Measurements from ENCODE around the gene LRRC45. TPM values are rescaled to one million over a fixed set of nuclear protein-coding genes. Genes with fewer than 3 reads are reported as not detected.

The LRRC45 gene
- total and polyA plus RNA-seq, 2 of the 4 experiments (the other 2 are of a cell fraction), result 7.2 to 10.2 TPM

GRCh38 chr17:81999976-82000802 lies 22.9 kb upstream of the LRRC45 start:
- H4K91ac ChIP-seq (ENCODE audit: insufficient read depth, low read depth, low read length), result no peak overlapping the region
- H3K4me1 ChIP-seq (ENCODE audit: control insufficient read depth, insufficient read depth, low read length), result peaks cover 17% of the 10 kb centered on the region
- H2AFZ ChIP-seq (replicated peaks; ENCODE audit: low read length, poor library complexity), result no peak overlapping the region
- no peak overlapping the region for H2AK9ac ChIP-seq (replicated peaks; ENCODE audit: low read depth, low read length, poor library complexity)
- no peaks in the 10 kb centered on the region for H3K27me3 ChIP-seq (ENCODE audit: control insufficient read depth, insufficient read depth, low read length)
- H3K23ac ChIP-seq (ENCODE audit: low read depth, low read length), result no peak overlapping the region
- DNase-seq (no peak), ATAC-seq (ENCODE audit: low read depth) (no peak)
- peaks cover 6% of the 10 kb centered on the region; the same call in 1 of the 2 replicates for H3K36me3 ChIP-seq (ENCODE audit: control insufficient read depth, insufficient read depth, low read length)
- 72% methylated on average over 7 of the region's 36 CpGs; no CpG with 5 or more reads in 1 of the 2 experiments for WGBS, 2 experiments (ENCODE audit: extremely low coverage in 2 of 2, insufficient read length in 1 of 2)
- H3K4me2 ChIP-seq (ENCODE audit: low read depth, low read length), result no peak overlapping the region
- H4K5ac ChIP-seq (ENCODE audit: low read depth, low read length), result no peak overlapping the region
- no peak overlapping the region for H3K14ac ChIP-seq (replicated peaks; ENCODE audit: low read depth, low read length)
- no peak overlapping the region for H2BK20ac ChIP-seq (ENCODE audit: low read depth, low read length)
- no peak overlapping the region for H3K4ac ChIP-seq (ENCODE audit: low read depth, low read length)
- H2BK5ac ChIP-seq (ENCODE audit: low read depth, low read length, poor library complexity, severe bottlenecking), result no peak overlapping the region
- H3K18ac ChIP-seq (ENCODE audit: low read depth, low read length), result no peak overlapping the region
- no peak overlapping the region for H4K8ac ChIP-seq (ENCODE audit: low read depth in 2 of 2, low read length in 2 of 2)
- peaks cover 3% of the 10 kb centered on the region; the same call in 1 of the 2 replicates for H4K20me1 ChIP-seq (ENCODE audit: insufficient read depth, low read length)
- dilution Hi-C loops (cut with HindIII; ENCODE audit: low sequenced_read_pairs, unreplicated experiment) (no loop called here), intact Hi-C loops (cut with micrococcal nuclease) (no loop called here), in situ Hi-C loops (cut with MboI; ENCODE audit: low sequenced_read_pairs) (no loop called here)
- peaks cover 11 to 24% of the 10 kb centered on the region in 2 experiments; a peak in 2 of 4 replicates for H3K79me1 ChIP-seq (ENCODE audit: low read depth in 1 of 2, low read length in 2 of 2)
- H2BK120ac ChIP-seq (ENCODE audit: low read depth, low read length), result no peak overlapping the region
- no TSS peak for BruUV-seq (replicated peaks)
- no peak overlapping the region for H3K27ac ChIP-seq (ENCODE audit: insufficient read depth, low read length)
- H3K9me1 ChIP-seq (ENCODE audit: insufficient read depth, low read length), result peaks cover 9% of the 10 kb centered on the region; the same call in 1 of the 2 replicates
- ChIA-PET POLR2A (ENCODE audit: unreplicated experiment) (no interaction called here), CTCF (no interaction called here)
- no peak overlapping the region for H3K4me3 ChIP-seq (ENCODE audit: insufficient read depth, low read depth, low read length)
- no peaks in the 10 kb centered on the region for H3K9me3 ChIP-seq (ENCODE audit: control insufficient read depth, insufficient read depth, low read length)
- no peak overlapping the region for H3K56ac ChIP-seq (ENCODE audit: extremely low read depth, insufficient read depth, low read length)
- H2AK5ac ChIP-seq (ENCODE audit: low read depth, low read length), result no peak overlapping the region
- no peak overlapping the region for H2BK15ac ChIP-seq (ENCODE audit: low read depth, low read length)
- H3K9ac ChIP-seq (ENCODE audit: low read depth, low read length), result no peak overlapping the region
- TF ChIP-seq MAZ (IDR thresholded peaks at IDR 0.05; ENCODE audit: borderline replicate concordance, low read depth, low read length) (no peak), CTCF (conservative IDR thresholded peaks at IDR 0.05; ENCODE audit: low read depth, low read length) (no peak), MXI1 (IDR thresholded peaks at IDR 0.05; ENCODE audit: borderline replicate concordance, low read depth, low read length) (no peak), RAD21 (IDR thresholded peaks at IDR 0.05; ENCODE audit: low read length) (no peak), USF2 (IDR thresholded peaks at IDR 0.05; ENCODE audit: low read depth, low read length) (no peak), CEBPB (IDR thresholded peaks at IDR 0.05; ENCODE audit: low read depth, low read length) (no peak), ELK1 (IDR thresholded peaks at IDR 0.05; ENCODE audit: borderline replicate concordance, low read depth, low read length) (no peak), BHLHE40 (IDR thresholded peaks at IDR 0.05; ENCODE audit: low read depth, low read length) (no peak), MAFK (IDR thresholded peaks at IDR 0.05; ENCODE audit: low read depth, low read length) (no peak), RFX5 (IDR thresholded peaks at IDR 0.05; ENCODE audit: low read depth, low read length) (no peak), RCOR1 (IDR thresholded peaks at IDR 0.05; ENCODE audit: insufficient replicate concordance, low read length) (no peak), POLR2A (IDR thresholded peaks at IDR 0.05; ENCODE audit: low read depth, low read length) (no peak), FOS (IDR thresholded peaks at IDR 0.05; ENCODE audit: low read depth, low read length) (no peak), SMC3 (IDR thresholded peaks at IDR 0.05; ENCODE audit: low read depth, low read length) (no peak), CHD1 (IDR thresholded peaks at IDR 0.05; ENCODE audit: low read depth, low read length) (no peak)

All from IMR-90 (cell line).